Endodermal cell (in vitro differentiated cells): ENCODE data around the gene GLT6D1. TPM values are rescaled to one million over a fixed set of nuclear protein-coding genes. Genes with fewer than 3 reads are reported as not detected.

Experiments
- DNase-seq: peaks from one replicate; pipeline ENCODE4 v3.0.0-alpha.2; 2017
- H3K27ac ChIP-seq: 2 replicates; pipeline ENCODE4 v1.5.1; 2013; ENCODE audit warnings: mild to moderate bottlenecking, low read depth, low read length, moderate library complexity
- H3K27me3 ChIP-seq: 2 replicates; pipeline ENCODE4 v1.6.1; 2013; ENCODE audit warnings: mild to moderate bottlenecking, low read length, moderate library complexity; ENCODE audit not compliant: insufficient read depth, control insufficient read depth, poor library complexity, severe bottlenecking
- H3K36me3 ChIP-seq: 2 replicates; pipeline ENCODE4 v1.7.0; 2013; ENCODE audit warnings: mild to moderate bottlenecking, low read length, moderate library complexity; ENCODE audit not compliant: control insufficient read depth, insufficient read depth
- H3K4me1 ChIP-seq: one replicate; pipeline ENCODE4 v1.7.0; 2013; ENCODE audit warnings: low read length; ENCODE audit not compliant: control insufficient read depth, insufficient read depth
- H3K4me3 ChIP-seq: 2 replicates; pipeline ENCODE4 v1.5.1; 2013; ENCODE audit warnings: mild to moderate bottlenecking, low read length, moderate library complexity
- H3K9ac ChIP-seq: 2 replicates; pipeline ENCODE4 v1.6.1; 2013; ENCODE audit warnings: mild to moderate bottlenecking, low read length, moderate library complexity; ENCODE audit not compliant: poor library complexity, severe bottlenecking; ENCODE audit errors: extremely low read depth
- H3K9me3 ChIP-seq: 2 replicates; pipeline ENCODE4 v1.6.1; 2013; ENCODE audit warnings: mild to moderate bottlenecking, low read length, moderate library complexity; ENCODE audit not compliant: control insufficient read depth
- H3K27ac Mint-ChIP-seq: 2 replicates; pipeline ENCODE4 v1.8.0; 2020; ENCODE audit warnings: mixed read lengths
- H3K27me3 Mint-ChIP-seq: 2 replicates; pipeline ENCODE4 v1.8.0; 2021; ENCODE audit warnings: mild to moderate bottlenecking, mixed read lengths; ENCODE audit not compliant: insufficient read depth
- H3K36me3 Mint-ChIP-seq: 2 replicates; pipeline ENCODE4 v1.8.0; 2020; ENCODE audit warnings: low read depth, mixed read lengths
- H3K4me1 Mint-ChIP-seq: 2 replicates; pipeline ENCODE4 v1.8.0; 2020; ENCODE audit warnings: mixed read lengths
- H3K4me3 Mint-ChIP-seq: 2 replicates; pipeline ENCODE4 v1.8.0; 2020; ENCODE audit warnings: mild to moderate bottlenecking, moderate library complexity, mixed read lengths
- H3K9me3 Mint-ChIP-seq: 2 replicates; pipeline ENCODE4 v1.8.0; 2020; ENCODE audit warnings: mild to moderate bottlenecking, mixed read lengths
- WGBS, 2 experiments: methylation state at CpG; one replicate each; pipeline versions ENCODE4 v1.1.5 to v1.1.7; 2013; ENCODE audit warnings: missing lambda C conversion rate in 2 of 2, mixed read lengths in 1 of 2; ENCODE audit not compliant: insufficient coverage in 1 of 2, insufficient read length in 1 of 2; 5-methylcytosine and 5-hydroxymethylcytosine counted together
- total RNA-seq, 2 donors: library from RNA; stranded (reverse); fragmentation: NEBNext Ultra II Directional in 1 of 2; extraction: Animal tissue kit (Norgen Biotek cat#: 25700) in 1 of 2; gene quantifications; 2 replicates in 1 of 2; 3 replicates in 1 of 2; pipeline ENCODE4 v1.2.1, GENCODE V29; 2021
- TF ChIP-seq, protein P1 (sequence below): fragments of 200-600 bp; sonication (generic); conservative IDR thresholded peaks from 2 replicates; pipeline ENCODE4 v1.5.0; 2021; ENCODE audit warnings: antibody characterized with exemption, mild to moderate bottlenecking

GLT6D1 gene
- total RNA-seq, 2 donors from 2014 or later: 0.60 TPM; not detected in 1

DNA sequence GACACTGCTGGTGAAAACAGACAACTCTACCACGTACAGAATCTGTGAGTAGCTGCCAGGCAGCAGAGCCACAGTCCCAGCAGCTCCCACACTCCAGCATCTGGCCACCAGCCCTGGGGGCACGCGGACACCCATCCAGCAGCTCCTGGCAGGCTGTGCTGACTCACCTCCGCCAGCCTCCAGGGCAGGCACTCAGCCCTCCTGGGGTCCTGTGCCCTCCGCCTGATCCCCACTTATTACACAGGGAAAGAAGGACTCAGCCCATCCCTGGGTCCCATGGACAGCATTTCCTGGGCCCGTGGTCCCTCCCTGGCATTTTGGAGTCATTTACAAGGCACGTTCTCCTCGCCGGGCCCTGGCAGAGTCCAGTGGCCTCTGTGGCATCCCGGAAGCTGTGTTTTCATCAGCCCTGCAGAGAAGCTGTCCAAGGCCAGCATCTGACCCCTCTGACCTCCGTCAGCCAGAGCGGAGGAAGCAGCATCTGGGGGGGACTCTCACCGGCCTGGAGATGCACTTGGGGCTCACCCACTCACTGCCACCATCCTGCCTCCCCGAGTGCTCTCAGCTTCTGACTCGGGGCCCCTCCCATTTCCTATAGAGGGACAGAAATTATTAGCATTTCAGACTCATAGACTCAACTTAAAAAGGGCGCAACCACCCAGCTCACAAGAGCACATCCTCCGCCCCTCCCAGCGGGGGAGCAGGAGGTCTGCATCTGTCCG lies 56.2 kb downstream of the GLT6D1 start:
- H3K27me3 Mint-ChIP-seq: peaks cover 3% of the 10 kb centered on the region
- DNase-seq: no peak
- Histone ChIP-seq H3K4me3 (no peak overlapping the region), H3K27me3 (no peaks in the 10 kb centered on the region), H3K4me1 (no peaks in the 10 kb centered on the region), H3K9me3 (no peaks in the 10 kb centered on the region), H3K36me3 (no peaks in the 10 kb centered on the region), H3K27ac (no peak overlapping the region), H3K9ac (no peak overlapping the region)
- no peaks in the 10 kb centered on the region for H3K4me1 Mint-ChIP-seq
- no peak overlapping the region for H3K27ac Mint-ChIP-seq
- WGBS, 2 experiments: 90 to 91% methylated on average over 13 to 19 of the region's 19 CpGs
- no peaks in the 10 kb centered on the region for H3K36me3 Mint-ChIP-seq
- no peak overlapping the region for H3K4me3 Mint-ChIP-seq
- H3K9me3 Mint-ChIP-seq: peaks cover 10% of the 10 kb centered on the region
- TF ChIP-seq, protein P1, sequence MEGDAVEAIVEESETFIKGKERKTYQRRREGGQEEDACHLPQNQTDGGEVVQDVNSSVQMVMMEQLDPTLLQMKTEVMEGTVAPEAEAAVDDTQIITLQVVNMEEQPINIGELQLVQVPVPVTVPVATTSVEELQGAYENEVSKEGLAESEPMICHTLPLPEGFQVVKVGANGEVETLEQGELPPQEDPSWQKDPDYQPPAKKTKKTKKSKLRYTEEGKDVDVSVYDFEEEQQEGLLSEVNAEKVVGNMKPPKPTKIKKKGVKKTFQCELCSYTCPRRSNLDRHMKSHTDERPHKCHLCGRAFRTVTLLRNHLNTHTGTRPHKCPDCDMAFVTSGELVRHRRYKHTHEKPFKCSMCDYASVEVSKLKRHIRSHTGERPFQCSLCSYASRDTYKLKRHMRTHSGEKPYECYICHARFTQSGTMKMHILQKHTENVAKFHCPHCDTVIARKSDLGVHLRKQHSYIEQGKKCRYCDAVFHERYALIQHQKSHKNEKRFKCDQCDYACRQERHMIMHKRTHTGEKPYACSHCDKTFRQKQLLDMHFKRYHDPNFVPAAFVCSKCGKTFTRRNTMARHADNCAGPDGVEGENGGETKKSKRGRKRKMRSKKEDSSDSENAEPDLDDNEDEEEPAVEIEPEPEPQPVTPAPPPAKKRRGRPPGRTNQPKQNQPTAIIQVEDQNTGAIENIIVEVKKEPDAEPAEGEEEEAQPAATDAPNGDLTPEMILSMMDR: no peak

DNA sequence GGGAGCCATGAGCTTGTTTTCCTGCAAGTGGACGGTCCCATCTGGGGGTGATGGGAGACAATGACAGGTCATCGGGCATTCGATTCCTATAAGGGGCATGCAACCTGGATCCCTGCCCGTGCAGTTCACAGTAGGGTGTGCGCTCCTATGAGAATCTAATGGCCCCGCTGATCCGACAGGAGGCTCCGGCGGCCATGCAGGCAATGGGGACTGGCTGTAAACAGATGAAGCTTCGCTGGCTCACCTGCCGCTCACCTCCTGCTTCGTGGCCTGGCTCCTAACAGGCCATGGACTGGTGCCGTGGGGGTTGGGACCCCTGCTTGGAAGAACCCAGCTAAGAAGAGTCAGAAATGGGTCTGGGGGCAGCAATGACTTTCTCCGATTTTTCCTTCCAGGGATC lies 56.8 kb downstream of the GLT6D1 start:
- H3K4me3 ChIP-seq: no peak overlapping the region

GRCh38 chr9:135581636-135582426 lies 57.5 kb downstream of the GLT6D1 start:
- peaks cover 10% of the 10 kb centered on the region for H3K9me3 Mint-ChIP-seq
- H3K36me3 Mint-ChIP-seq: no peaks in the 10 kb centered on the region
- no peak overlapping the region for H3K27ac Mint-ChIP-seq
- Histone ChIP-seq H3K36me3 (no peaks in the 10 kb centered on the region), H3K4me3 (no peak overlapping the region), H3K9ac (no peak overlapping the region), H3K27ac (no peak overlapping the region), H3K27me3 (no peaks in the 10 kb centered on the region), H3K4me1 (no peaks in the 10 kb centered on the region), H3K9me3 (no peaks in the 10 kb centered on the region)
- no peaks in the 10 kb centered on the region for H3K4me1 Mint-ChIP-seq
- 91 to 92% methylated on average over 14 to 17 of the region's 18 CpGs for WGBS, 2 experiments
- no peak for DNase-seq
- TF ChIP-seq, protein P1: no peak
- peaks cover 3% of the 10 kb centered on the region for H3K27me3 Mint-ChIP-seq
- H3K4me3 Mint-ChIP-seq: no peak overlapping the region

More for the DNA sequence above, 56.8 kb downstream of the GLT6D1 start:
- no peak overlapping the region for H3K27ac ChIP-seq
- DNase-seq: no peak
- H3K4me1 ChIP-seq: no peaks in the 10 kb centered on the region
- 91 to 94% methylated on average over 13 to 14 of the region's 14 CpGs for WGBS, 2 experiments
- H3K27me3 ChIP-seq: no peaks in the 10 kb centered on the region
- Mint-ChIP-seq H3K27me3 (peaks cover 3% of the 10 kb centered on the region), H3K9me3 (peaks cover 10% of the 10 kb centered on the region), H3K4me3 (no peak overlapping the region), H3K36me3 (no peaks in the 10 kb centered on the region), H3K27ac (no peak overlapping the region), H3K4me1 (no peaks in the 10 kb centered on the region)
- H3K9me3 ChIP-seq: no peaks in the 10 kb centered on the region
- TF ChIP-seq, protein P1: no peak
- no peaks in the 10 kb centered on the region for H3K36me3 ChIP-seq
- H3K9ac ChIP-seq: no peak overlapping the region
